SJCRH30 (cell line): ENCODE data around the gene P2RY2. TPM values are rescaled to one million over a fixed set of nuclear protein-coding genes. Genes with fewer than 3 reads are reported as not detected.

Experiments
- DNase-seq, 2 experiments: peaks; one replicate each; pipeline ENCODE4 v3.0.0-alpha.2; 2015 to 2020
- H3K27ac ChIP-seq: fragments of 250-450 bp; sonication (Bioruptor Pico); 2 replicates; pipeline ENCODE4 v1.5.1; 2020; ENCODE audit warnings: mild to moderate bottlenecking, moderate library complexity
- H3K27me3 ChIP-seq: fragments of 250-450 bp; sonication (Bioruptor Pico); 2 replicates; pipeline ENCODE4 v1.5.1; 2020; ENCODE audit warnings: mild to moderate bottlenecking, moderate library complexity
- H3K36me3 ChIP-seq: fragments of 250-450 bp; sonication (Bioruptor Pico); 2 replicates; pipeline ENCODE4 v1.5.1; 2020; ENCODE audit warnings: mild to moderate bottlenecking, moderate library complexity
- H3K4me1 ChIP-seq: fragments of 250-450 bp; sonication (Bioruptor Pico); 2 replicates; pipeline ENCODE4 v1.5.1; 2020; ENCODE audit warnings: mild to moderate bottlenecking, moderate library complexity
- H3K4me3 ChIP-seq: fragments of 250-450 bp; sonication (Bioruptor Pico); 2 replicates; pipeline ENCODE4 v1.5.1; 2020; ENCODE audit warnings: mild to moderate bottlenecking, moderate library complexity
- H3K9me3 ChIP-seq: fragments of 250-450 bp; sonication (Bioruptor Pico); replicated peaks from 2 replicates; pipeline ENCODE4 v1.5.1; 2020; ENCODE audit warnings: mild to moderate bottlenecking, moderate library complexity
- total RNA-seq: library from RNA; depleted of rRNA; stranded (reverse); fragments of >200 nt; shearing (Covaris generic); gene quantifications from 2 replicates; pipeline ENCODE4 v1.2.3, GENCODE V29; 2014

P2RY2 gene
- total RNA-seq, 1 experiment from 2014 or later, result not detected

DNA sequence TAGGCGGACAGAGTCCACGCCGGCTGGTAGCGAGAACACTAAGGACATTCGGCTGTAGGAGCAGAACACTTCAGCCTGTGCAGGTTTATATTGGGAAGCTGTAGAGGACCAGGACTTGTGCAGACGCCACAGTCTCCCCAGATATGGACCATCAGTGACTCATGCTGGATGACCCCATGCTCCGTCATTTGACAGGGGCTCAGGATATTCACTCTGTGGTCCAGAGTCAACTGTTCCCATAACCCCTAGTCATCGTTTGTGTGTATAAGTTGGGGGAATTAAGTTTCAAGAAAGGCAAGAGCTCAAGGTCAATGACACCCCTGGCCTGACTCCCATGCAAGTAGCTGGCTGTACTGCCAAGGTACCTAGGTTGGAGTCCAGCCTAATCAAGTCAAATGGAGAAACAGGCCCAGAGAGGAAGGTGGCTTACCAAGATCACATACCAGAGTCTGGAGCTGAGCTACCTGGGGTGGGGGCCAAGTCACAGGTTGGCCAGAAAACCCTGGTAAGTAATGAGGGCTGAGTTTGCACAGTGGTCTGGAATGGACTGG is 17.2 kb downstream of the P2RY2 start:
- no peak overlapping the region for H3K27ac ChIP-seq
- no peak for DNase-seq
- H3K4me1 ChIP-seq, result peaks cover 7% of the 10 kb centered on the region

DNA sequence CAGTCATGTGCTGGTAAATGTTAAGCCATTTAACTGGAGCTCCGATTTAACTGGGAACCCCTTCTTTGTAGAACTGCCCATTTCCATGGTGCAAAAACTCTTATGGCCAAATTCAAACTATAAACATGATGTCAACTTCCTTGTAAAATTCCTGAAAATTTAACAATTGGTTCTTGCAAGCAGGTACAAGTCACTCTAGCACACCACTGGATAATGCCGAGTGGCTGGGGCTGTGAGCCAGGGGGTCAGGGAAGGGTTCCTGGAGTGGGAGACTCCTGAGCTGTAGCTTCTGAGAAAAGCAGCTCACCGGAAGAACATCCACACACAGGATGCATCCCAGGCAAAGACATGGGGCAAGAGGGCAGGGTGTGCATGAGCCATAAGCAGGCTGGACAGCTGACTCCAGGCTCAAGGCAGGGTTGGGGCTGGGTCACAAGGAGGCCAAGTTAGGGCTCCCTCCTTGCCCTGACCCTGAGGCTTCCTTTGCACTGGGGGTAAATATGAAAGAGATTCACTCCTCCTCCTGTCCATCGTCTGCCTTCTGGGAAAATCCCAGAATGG is 18.2 kb downstream of the P2RY2 start:
- Histone ChIP-seq H3K27me3 (no peaks in the 10 kb centered on the region), H3K36me3 (no peaks in the 10 kb centered on the region), H3K27ac (no peak overlapping the region), H3K4me3 (no peak overlapping the region), H3K4me1 (peaks cover 7% of the 10 kb centered on the region), H3K9me3 (no peaks in the 10 kb centered on the region)
- no peak for DNase-seq

More for the DNA sequence above, 17.2 kb downstream of the P2RY2 start:
- Histone ChIP-seq H3K36me3 (no peaks in the 10 kb centered on the region), H3K9me3 (no peaks in the 10 kb centered on the region), H3K4me3 (no peak overlapping the region), H3K27me3 (no peaks in the 10 kb centered on the region)

DNA sequence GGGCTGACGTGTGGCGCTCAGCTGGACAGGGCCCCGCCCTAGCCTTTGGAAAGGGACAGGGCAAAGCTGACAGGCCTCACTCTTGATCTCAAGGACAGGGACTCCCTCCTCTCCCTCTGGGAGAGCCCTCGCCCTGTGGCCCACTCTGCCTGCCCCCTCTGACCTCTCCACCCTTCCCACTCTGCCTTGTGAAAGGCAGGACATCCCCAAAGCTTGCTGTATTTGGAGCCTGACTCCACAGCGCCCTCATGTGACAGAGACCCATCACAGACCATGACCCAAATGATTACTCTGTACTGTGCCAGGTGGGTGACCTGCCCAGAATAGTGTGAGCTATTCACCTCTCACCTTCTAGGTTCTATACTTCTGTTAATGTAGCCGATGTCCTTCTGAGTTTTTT is 18.8 kb downstream of the P2RY2 start:
- Histone ChIP-seq H3K9me3 (no peaks in the 10 kb centered on the region), H3K36me3 (no peaks in the 10 kb centered on the region), H3K4me1 (peaks cover 7% of the 10 kb centered on the region), H3K27ac (no peak overlapping the region), H3K27me3 (no peaks in the 10 kb centered on the region), H3K4me3 (no peak overlapping the region)
- peak; percentile 42 to 69 for DNase-seq

DNA sequence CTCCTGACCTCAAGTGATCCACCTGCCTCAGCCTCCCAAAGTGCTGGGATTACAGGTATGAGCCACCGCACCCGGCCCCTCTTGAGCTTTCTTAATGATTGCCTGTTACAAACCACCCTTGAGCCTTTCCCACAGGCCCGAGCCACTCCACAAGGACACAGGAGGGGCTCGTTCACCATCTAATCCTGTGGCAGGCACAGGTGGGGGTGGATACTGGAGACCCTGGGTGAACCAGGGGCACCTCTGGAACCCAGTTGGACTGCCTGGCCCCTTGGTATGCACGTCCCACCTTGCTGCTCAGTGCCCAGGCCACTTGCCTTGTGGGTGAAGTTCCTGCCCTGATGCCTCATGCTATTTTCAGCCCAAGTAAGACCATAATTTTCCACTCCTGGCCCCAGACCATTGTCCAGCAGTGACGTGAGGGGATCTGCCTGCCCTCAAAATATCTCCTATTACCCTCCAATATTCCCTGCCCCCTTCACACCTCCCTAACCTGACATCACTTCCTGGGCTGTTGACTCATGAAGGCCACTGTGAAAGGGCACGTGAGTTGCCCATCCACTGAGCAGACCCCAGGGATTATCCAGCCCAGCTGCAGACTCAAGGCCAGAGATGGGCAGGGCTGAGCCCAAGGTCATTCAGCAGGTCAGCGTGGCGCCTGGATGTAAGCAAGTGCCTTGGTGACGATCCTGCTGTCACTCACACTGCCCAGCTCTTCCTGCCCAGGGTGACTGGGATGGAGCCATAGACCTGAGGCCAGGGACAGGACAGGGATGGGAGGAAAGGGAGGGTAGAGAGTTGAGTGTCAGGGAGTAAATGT is 19.6 kb downstream of the P2RY2 start:
- Histone ChIP-seq H3K4me1 (peaks cover 10% of the 10 kb centered on the region), H3K27ac (no peak overlapping the region), H3K4me3 (no peak overlapping the region), H3K27me3 (no peaks in the 10 kb centered on the region), H3K9me3 (no peaks in the 10 kb centered on the region), H3K36me3 (no peaks in the 10 kb centered on the region)
- peak; percentile 59 to 60 for DNase-seq

DNA sequence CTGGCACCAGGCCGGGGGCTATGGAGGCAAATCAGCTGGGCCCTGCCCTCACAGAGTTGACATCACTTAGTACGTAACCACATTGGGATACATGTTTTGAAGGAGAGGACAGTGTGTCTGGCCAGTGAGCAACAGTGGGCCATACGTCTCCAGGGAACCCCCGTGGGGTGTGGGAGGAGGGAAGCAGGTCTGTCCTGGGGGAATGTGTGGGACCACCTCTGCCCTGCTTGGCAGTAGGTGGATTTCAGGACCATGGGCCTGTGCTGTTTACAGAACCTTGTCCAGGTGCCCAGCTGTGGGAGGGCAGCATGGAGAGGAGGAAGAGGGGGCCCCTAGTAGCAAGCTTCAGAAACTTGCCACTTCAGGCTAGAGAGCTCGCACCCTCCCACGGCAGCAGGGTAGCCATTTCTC is 21.0 kb downstream of the P2RY2 start:
- Histone ChIP-seq H3K27me3 (no peaks in the 10 kb centered on the region), H3K4me1 (peaks cover 10% of the 10 kb centered on the region), H3K27ac (no peak overlapping the region), H3K36me3 (no peaks in the 10 kb centered on the region), H3K4me3 (no peak overlapping the region), H3K9me3 (no peaks in the 10 kb centered on the region)
- no peak for DNase-seq

DNA sequence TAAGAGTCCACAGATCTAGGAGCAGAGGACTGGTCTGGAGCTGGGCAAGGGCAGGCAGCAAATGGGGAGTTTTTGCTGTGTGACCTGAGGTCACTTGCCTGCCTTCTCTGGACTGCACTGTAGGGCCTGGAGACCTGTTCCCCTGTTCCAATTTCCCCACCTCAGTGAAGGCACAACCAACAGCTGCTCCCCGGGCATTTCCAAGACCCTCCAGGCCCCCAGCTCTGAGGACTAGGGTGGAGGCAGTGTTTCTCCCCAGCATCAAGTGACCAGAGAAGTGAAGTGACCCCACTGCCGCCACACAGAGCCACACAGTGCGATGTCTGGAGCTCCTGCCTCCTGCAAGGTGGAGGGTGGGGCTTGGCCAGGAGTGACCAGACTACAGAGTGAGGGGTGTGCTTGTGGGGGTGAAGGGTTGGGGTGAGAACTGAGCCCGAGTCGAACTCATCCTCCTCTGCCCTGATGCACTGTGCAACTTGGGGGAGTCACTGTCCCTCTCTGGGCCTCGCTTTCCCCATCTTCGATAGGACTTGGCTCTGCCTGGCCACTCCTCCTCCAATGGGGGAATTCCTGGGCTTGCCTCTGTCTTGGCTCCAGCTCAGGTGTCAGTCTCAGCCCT is 21.6 kb downstream of the P2RY2 start:
- Histone ChIP-seq H3K27ac (no peak overlapping the region), H3K9me3 (no peaks in the 10 kb centered on the region), H3K4me1 (peaks cover 10% of the 10 kb centered on the region), H3K4me3 (no peak overlapping the region), H3K27me3 (no peaks in the 10 kb centered on the region), H3K36me3 (no peaks in the 10 kb centered on the region)
- no peak for DNase-seq

DNA sequence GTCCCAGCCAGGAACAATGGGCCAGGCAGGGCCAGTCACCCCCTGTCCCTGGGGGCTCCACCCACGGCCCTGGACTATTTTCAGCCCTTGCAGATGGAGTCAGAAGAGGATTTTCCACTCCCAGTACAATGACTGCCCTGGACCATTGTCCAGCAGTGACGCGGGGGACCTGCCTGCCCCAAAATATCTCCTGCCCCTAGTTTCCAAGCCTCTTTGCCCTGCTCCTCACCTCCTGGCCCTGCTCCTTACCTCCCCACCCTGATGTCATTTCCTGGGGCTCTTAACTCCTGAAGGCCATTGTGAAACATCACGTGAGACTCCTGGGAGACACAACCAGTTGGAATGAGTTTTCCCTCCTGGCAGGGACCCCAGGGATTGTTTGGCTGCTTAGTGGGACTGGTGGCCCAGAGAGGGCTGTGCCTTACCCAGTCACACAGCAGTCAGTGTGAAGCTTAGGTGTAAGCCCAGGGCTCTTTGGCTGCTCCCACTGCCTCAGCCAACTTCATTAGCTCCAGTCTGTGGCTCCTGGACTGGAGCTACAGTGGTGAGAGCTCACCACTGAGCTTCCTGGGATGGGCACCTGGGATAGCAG is 22.2 kb downstream of the P2RY2 start:
- Histone ChIP-seq H3K4me3 (no peak overlapping the region), H3K27me3 (no peaks in the 10 kb centered on the region), H3K4me1 (peaks cover 10% of the 10 kb centered on the region), H3K27ac (no peak overlapping the region), H3K36me3 (no peaks in the 10 kb centered on the region), H3K9me3 (no peaks in the 10 kb centered on the region)
- DNase-seq, result no peak

DNA sequence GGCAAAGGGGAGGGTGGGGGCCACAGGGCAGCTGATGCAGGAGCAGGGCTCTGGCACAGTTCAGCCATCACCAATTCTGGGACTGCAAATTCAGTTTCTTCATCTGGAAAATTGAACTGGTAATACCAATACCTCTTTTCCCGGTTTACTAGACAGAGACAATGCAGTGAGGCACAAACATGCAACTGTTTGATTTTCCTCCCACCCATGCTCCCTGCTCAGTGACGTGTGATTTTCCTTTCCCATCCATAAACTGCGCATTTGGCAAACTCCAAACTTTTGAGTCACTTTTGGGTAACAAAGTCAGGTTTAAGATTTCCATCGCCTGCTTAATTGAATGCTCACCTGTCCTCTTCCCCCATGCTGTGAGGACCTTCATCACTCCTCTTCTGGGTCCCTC is 23.2 kb downstream of the P2RY2 start:
- H3K4me1 ChIP-seq, result peaks cover 10% of the 10 kb centered on the region
- no peaks in the 10 kb centered on the region for H3K36me3 ChIP-seq
- no peak for DNase-seq
- H3K4me3 ChIP-seq, result no peak overlapping the region
- no peaks in the 10 kb centered on the region for H3K9me3 ChIP-seq
- no peak overlapping the region for H3K27ac ChIP-seq
- no peaks in the 10 kb centered on the region for H3K27me3 ChIP-seq

DNA sequence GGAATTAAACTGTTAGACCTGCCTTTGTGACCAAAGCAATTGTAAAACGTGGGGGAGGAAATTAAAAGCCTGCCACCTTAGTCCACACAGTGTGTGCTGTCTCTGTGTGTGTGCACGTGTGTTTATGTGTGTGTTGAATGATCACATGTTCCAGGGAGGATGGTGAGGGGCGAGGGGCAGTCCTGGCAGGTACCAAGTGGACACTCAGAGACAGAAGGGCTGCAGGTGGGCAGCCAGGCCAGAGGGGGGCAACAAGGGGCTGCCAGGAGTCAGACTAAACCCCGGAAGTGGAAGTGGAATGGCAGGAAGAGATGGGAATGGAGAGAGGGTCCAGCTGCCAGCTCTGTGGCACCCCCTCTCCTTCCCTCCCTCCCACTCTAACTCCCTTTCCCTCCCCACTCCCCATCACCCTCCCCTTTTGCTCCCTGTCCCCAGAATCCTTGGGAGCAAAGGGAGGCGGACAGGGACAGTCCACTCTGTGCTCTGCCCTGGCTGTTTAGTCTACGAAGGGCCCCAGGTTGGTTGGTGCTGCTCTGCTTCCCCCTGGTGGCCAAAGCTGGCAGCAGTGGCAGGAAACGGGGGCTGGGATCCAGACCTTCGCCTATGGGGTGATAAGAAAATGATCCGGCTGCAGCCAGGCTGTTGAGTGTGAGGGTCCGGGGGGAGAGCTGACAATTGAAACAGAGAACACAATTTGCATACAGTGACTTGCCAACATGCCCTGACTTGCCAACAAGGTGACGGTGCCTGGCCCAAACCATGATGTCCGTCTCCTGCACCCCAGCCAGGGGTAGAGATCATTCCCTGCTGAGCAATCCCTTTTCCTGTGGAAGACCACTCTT is 24.4 kb downstream of the P2RY2 start:
- no peaks in the 10 kb centered on the region for H3K9me3 ChIP-seq
- H3K27ac ChIP-seq, result peak overlapping the region; percentile 30; the same call in 1 of the 2 replicates
- peaks cover 8% of the 10 kb centered on the region for H3K4me1 ChIP-seq
- DNase-seq, result peak; percentile 80 to 90
- H3K27me3 ChIP-seq, result no peaks in the 10 kb centered on the region
- H3K4me3 ChIP-seq, result peak overlapping the region; percentile 61
- H3K36me3 ChIP-seq, result no peaks in the 10 kb centered on the region

DNA sequence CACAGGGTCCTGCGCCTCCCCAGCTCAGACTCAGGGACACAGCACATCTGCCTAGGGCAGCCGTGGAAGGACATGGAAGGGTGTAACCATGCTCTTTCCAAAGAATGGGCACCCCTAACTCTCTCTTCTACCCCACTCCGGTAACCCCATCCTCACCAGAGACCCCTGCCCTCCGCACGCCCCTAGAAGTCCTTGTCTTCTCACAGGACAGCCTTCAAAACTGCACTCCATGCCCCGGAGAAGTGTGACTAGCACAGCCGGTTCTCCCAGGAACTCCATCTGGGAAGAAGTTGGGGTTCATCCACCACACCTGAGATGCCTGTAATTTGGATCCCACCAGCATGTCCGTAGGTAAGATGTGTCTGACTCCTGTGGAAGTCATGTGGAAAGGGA is 25.0 kb downstream of the P2RY2 start:
- Histone ChIP-seq H3K9me3 (no peaks in the 10 kb centered on the region), H3K27ac (no peak overlapping the region)
- DNase-seq, result no peak

DNA sequence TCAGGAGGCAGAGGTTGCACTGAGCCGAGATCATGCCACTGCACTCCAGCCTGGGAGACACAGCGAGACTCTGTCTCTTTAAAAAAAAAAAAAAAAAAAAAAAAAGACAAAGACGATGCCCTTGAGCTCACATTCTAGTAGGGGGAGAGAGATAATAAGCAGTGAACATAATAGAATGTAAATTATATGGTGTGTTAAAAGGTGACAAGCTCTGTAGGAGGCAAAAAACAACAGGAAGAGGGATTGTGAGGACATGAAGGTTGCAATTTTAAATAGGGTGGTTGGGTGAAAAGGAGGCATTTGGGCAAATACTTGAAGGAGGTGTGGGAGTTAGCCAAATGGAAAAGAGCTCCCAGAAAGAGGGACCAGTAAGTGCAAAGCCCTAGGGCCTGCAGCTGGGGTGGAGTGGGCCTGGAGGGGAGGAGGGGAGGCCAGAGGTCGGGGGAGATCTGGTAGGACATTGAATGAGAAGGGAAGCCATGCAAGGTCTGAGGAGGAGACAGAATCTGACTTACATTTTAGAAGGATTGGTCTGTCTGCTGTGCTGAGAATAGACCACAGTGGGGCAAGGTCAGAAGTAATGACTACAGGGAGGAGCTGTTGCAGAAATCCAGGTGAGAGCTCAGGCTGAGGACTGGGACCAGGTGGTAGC is 26.6 kb downstream of the P2RY2 start:
- H3K4me1 ChIP-seq, result peaks cover 2% of the 10 kb centered on the region; the same call in 1 of the 2 replicates
- no peaks in the 10 kb centered on the region for H3K9me3 ChIP-seq
- no peak overlapping the region for H3K27ac ChIP-seq
- no peaks in the 10 kb centered on the region for H3K36me3 ChIP-seq
- no peak for DNase-seq
- no peaks in the 10 kb centered on the region for H3K27me3 ChIP-seq
- no peak overlapping the region for H3K4me3 ChIP-seq

More for the DNA sequence above, 25.0 kb downstream of the P2RY2 start:
- Histone ChIP-seq H3K4me3 (no peak overlapping the region), H3K4me1 (peaks cover 2% of the 10 kb centered on the region), H3K36me3 (no peaks in the 10 kb centered on the region), H3K27me3 (no peaks in the 10 kb centered on the region)

DNA sequence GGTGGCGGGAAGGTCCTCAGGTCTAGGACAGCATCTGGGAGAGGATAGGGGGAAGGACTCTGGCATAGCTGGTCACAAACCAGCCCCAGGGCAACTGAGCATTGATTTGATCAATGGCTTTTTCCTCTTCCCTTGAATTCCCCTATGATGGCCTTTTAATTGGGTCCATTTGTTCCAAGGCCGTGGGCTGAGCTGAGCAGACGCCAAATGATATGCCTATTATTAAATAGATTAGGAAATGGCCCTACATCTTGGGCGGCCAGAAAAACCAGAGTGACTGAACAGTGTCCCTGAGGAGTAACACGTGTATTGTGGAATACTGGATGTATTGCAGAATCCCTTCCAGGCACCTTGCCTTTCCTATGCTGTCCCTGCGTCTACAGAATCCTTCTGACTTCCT is 27.4 kb downstream of the P2RY2 start:
- H3K9me3 ChIP-seq, result no peaks in the 10 kb centered on the region
- DNase-seq, result no peak
- H3K27me3 ChIP-seq, result no peaks in the 10 kb centered on the region
- H3K4me3 ChIP-seq, result no peak overlapping the region
- H3K27ac ChIP-seq, result no peak overlapping the region
- peaks cover 2% of the 10 kb centered on the region; the same call in 1 of the 2 replicates for H3K4me1 ChIP-seq
- no peaks in the 10 kb centered on the region for H3K36me3 ChIP-seq

DNA sequence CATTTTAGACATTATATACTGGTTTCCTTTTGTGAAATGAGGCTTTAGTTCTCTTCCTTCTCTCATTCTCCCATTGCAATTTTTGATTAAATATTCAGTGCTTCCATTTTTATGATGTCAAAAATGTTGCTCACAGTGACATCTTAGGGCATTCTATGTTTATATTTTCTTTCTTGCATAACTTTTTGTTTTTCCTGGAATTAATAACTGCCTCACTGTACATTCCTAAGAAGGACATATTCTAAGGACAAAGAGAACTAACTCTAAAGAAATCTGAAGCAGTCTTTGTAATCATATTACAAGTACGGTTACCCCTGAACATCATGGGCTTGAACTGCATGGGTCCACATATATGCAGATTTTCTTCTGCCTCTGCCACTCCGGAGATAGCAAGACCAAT is 28.2 kb downstream of the P2RY2 start:
- Histone ChIP-seq H3K36me3 (no peaks in the 10 kb centered on the region), H3K4me3 (no peak overlapping the region), H3K27ac (no peak overlapping the region), H3K4me1 (peaks cover 2% of the 10 kb centered on the region; the same call in 1 of the 2 replicates), H3K27me3 (no peaks in the 10 kb centered on the region), H3K9me3 (no peaks in the 10 kb centered on the region)
- no peak for DNase-seq
